ENCODE data around the gene LHFPL2.

DNA sequence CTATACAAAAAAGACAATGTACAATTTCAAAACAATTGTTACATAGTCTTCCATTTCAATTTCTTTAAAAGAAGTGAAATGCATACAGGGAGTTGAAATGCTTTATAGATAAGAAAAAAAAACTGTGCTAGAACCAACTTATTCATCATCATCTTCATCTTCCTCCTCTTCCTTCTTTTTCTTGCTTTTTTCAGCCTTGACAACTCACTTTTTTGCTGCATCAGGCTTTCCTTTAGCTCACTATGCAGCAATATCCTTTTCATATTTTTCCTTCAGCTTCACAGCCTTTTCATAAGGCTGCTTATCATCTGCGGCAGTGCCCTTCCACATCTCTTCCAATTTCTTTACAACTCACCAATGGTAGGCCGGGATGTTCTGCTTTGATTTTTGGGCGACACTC is 4.4 kb downstream of the LHFPL2 start:
- no peak for TF ChIP-seq MAX (IDR thresholded peaks at IDR 0.05; ENCODE audit: low read depth, low read length)
- TF ChIP-seq, protein P1, sequence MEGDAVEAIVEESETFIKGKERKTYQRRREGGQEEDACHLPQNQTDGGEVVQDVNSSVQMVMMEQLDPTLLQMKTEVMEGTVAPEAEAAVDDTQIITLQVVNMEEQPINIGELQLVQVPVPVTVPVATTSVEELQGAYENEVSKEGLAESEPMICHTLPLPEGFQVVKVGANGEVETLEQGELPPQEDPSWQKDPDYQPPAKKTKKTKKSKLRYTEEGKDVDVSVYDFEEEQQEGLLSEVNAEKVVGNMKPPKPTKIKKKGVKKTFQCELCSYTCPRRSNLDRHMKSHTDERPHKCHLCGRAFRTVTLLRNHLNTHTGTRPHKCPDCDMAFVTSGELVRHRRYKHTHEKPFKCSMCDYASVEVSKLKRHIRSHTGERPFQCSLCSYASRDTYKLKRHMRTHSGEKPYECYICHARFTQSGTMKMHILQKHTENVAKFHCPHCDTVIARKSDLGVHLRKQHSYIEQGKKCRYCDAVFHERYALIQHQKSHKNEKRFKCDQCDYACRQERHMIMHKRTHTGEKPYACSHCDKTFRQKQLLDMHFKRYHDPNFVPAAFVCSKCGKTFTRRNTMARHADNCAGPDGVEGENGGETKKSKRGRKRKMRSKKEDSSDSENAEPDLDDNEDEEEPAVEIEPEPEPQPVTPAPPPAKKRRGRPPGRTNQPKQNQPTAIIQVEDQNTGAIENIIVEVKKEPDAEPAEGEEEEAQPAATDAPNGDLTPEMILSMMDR (IDR thresholded peaks at IDR 0.05; ENCODE audit: low read depth, low read length) = no peak
